HepG2 (cell line): ENCODE measurements around the gene OTOG. TPM values are rescaled to one million over a fixed set of nuclear protein-coding genes. Genes with fewer than 3 reads are reported as not detected.

ENCODE experiments used
- ATAC-seq: fragments of 200-7000 bp; cut with Tn5 transposase; 3 replicates; pipeline ENCODE4 v1.9.1; 2020; ENCODE audit warnings: mild to moderate bottlenecking, moderate library complexity
- BruUV-seq: library from RNA; stranded (reverse); fragments of 400-500 nt; replicated peaks from 2 replicates; lab custom pipeline; 2021; lab: Mats Ljungman, UMichigan
- CTCF ChIA-PET: fragments of 300-600 bp; formaldehyde crosslinking; extraction: SDS; loops from one replicate; lab custom pipeline; 2021; ENCODE audit warnings: low total read pairs, inconsistent platforms, low intra/inter-chr PET ratio; lab: Yijun Ruan, JAX
- POLR2A ChIA-PET: fragments of 350-600 bp; sonication (Branson Sonifier 250); formaldehyde crosslinking; loops from one replicate; lab custom pipeline; 2020; ENCODE audit warnings: antibody characterized with exemption, inconsistent platforms; lab: Yijun Ruan, JAX
- DNase-seq: peaks from one replicate; pipeline ENCODE4 v3.0.0-alpha.2; 2015; ENCODE audit warnings: low spot score
- FAIRE-seq: peaks from 3 replicates; lab custom pipeline; 2011; peaks lifted over from hg19 to GRCh38; lab: Jason Lieb, UNC
- H2AFZ ChIP-seq: one replicate; pipeline ENCODE4 v1.6.1; 2011; ENCODE audit warnings: low read length, inconsistent platforms
- H3K27ac ChIP-seq: fragments of 300-600 bp; 3 replicates; pipeline ENCODE4 v1.8.0; 2011; ENCODE audit warnings: mixed run types, mild to moderate bottlenecking, mixed read lengths, low read length, inconsistent platforms; ENCODE audit not compliant: insufficient read depth; ENCODE audit errors: extremely low read length
- H3K27me3 ChIP-seq, 2 experiments: fragments of 200-600 bp in 1 of 2; 2 replicates in 1 of 2; 3 replicates in 1 of 2; pipeline versions ENCODE4 v1.6.0 to v1.8.0; 2011; ENCODE audit warnings: low read length in 2 of 2, mild to moderate bottlenecking in 2 of 2, moderate library complexity in 2 of 2, inconsistent platforms in 1 of 2; ENCODE audit not compliant: insufficient read depth in 2 of 2, control insufficient read depth in 1 of 2
- H3K36me3 ChIP-seq, 2 experiments: fragments of 200-600 bp in 1 of 2; replicated peaks in 1 of 2; 2 replicates in 1 of 2; 3 replicates in 1 of 2; pipeline versions ENCODE4 v1.5.1 to v1.8.0; 2011; ENCODE audit warnings: low read length in 2 of 2, inconsistent platforms in 1 of 2; ENCODE audit not compliant: insufficient read depth in 2 of 2, control insufficient read depth in 1 of 2
- H3K4me1 ChIP-seq: 2 replicates; pipeline ENCODE4 v1.5.1; 2012; ENCODE audit warnings: low read length, inconsistent platforms; ENCODE audit not compliant: insufficient read depth
- H3K4me2 ChIP-seq: 2 replicates; pipeline ENCODE4 v1.6.0; 2011; ENCODE audit warnings: low read depth, low read length, inconsistent platforms
- H3K4me3 ChIP-seq, 3 experiments: fragments of 200-600 bp in 1 of 3; sonication (generic), shearing (Covaris generic) in 1 of 3; replicated peaks in 1 of 3; 2 replicates each; pipeline ENCODE4 v1.5.1; 2011 to 2016; ENCODE audit warnings: low read length in 3 of 3, inconsistent platforms in 2 of 3, low read depth in 2 of 3, mild to moderate bottlenecking in 2 of 3, control low read depth in 1 of 3, mixed read lengths in 1 of 3; ENCODE audit not compliant: insufficient read depth in 1 of 3
- H3K79me2 ChIP-seq: one replicate; pipeline ENCODE4 v1.6.1; 2011; ENCODE audit warnings: low read length, inconsistent platforms; ENCODE audit not compliant: insufficient read depth
- H3K9ac ChIP-seq: 2 replicates; pipeline ENCODE4 v1.6.0; 2011; ENCODE audit warnings: mild to moderate bottlenecking, low read depth, low read length, inconsistent platforms; ENCODE audit not compliant: insufficient read depth
- H3K9me3 ChIP-seq: 2 replicates; pipeline ENCODE4 v1.5.1; 2012; ENCODE audit warnings: mild to moderate bottlenecking, low read length
- H4K20me1 ChIP-seq: 2 replicates; pipeline ENCODE4 v1.6.0; 2011; ENCODE audit warnings: inconsistent platforms, mild to moderate bottlenecking, low read length, moderate library complexity; ENCODE audit not compliant: insufficient read depth
- CREB3 ChIP-seq: sonication (generic); formaldehyde crosslinking; IDR thresholded peaks from 2 replicates; pipeline ENCODE4 v1.5.0; 2020; ENCODE audit warnings: missing genetic modification reagents
- KAT8 ChIP-seq: IDR thresholded peaks from 2 replicates; pipeline ENCODE4 v1.6.1; 2016; ENCODE audit warnings: missing genetic modification reagents, missing compliant biosample characterization
- SMAD1 ChIP-seq: sonication (generic); formaldehyde crosslinking; IDR thresholded peaks from 2 replicates; pipeline ENCODE4 v1.4.0; 2020; ENCODE audit warnings: missing genetic modification reagents, low read depth, mild to moderate bottlenecking, borderline replicate concordance
- ZBTB10 ChIP-seq: sonication (generic); formaldehyde crosslinking; IDR thresholded peaks from 2 replicates; pipeline ENCODE4 v1.4.0; 2020; ENCODE audit warnings: missing genetic modification reagents, borderline replicate concordance
- ZNF451 ChIP-seq: sonication (generic); formaldehyde crosslinking; IDR thresholded peaks from 2 replicates; pipeline ENCODE4 v1.5.0; 2020; ENCODE audit warnings: mild to moderate bottlenecking, missing genetic modification reagents
- ZNF512B ChIP-seq: sonication (generic); formaldehyde crosslinking; IDR thresholded peaks from 2 replicates; pipeline ENCODE4 v1.5.1; 2020; ENCODE audit warnings: missing genetic modification reagents, mild to moderate bottlenecking, borderline replicate concordance
- ZSCAN31 ChIP-seq: sonication (generic); formaldehyde crosslinking; IDR thresholded peaks from 2 replicates; pipeline ENCODE4 v1.5.0; 2020; ENCODE audit warnings: low read depth, mild to moderate bottlenecking, missing genetic modification reagents
- WGBS: methylation state at CpG from one replicate; pipeline ENCODE4 v1.1.6; 2017; ENCODE audit warnings: low lambda C conversion rate; 5-methylcytosine and 5-hydroxymethylcytosine counted together
- in situ Hi-C: cut with HindIII; loops from 2 replicates; pipeline ENCODE4 v1.10.0; 2017; ENCODE audit warnings: low pct_unique_long_range_greater_than_20kb; ENCODE audit not compliant: extremely low pct_ligation_motif_present
- intact Hi-C: fragments of 100-400 bp; cut with micrococcal nuclease; formaldehyde crosslinking; loops from one replicate; pipeline ENCODE4 v1.10.0; 2022; ENCODE audit not compliant: unreplicated experiment
- polyA plus RNA-seq, 8 experiments: library from polyadenylated mRNA; depleted of rRNA in 3 of 8; stranded (reverse) in 7 of 8; unstranded in 1 of 8; fragments of >200 nt; fragmentation: Illumina TruSeq in 4 of 8; extraction: Trizol in 4 of 8; gene quantifications; 2 replicates each; pipeline versions ENCODE4 v1.2.1 to v1.2.3, GENCODE V29; 2011 to 2016; ENCODE audit warnings: low read depth in 4 of 8, missing spikeins in 1 of 8, mixed read lengths in 1 of 8; ENCODE audit not compliant: insufficient read depth in 1 of 8
- total RNA-seq, 5 experiments: library from RNA; depleted of rRNA; stranded (reverse); fragments of >200 nt; fragmentation: Illumina TruSeq; extraction: Trizol; gene quantifications; 2 replicates each; pipeline ENCODE4 v1.2.3, GENCODE V29; 2016; ENCODE audit warnings: low read depth in 1 of 5

Gene OTOG
- total and polyA plus RNA-seq, 2 of the 13 experiments (the other 11 are each of a cell fraction or from before 2014, with no cell fraction given): not detected

- Histone ChIP-seq H3K9ac (no peak overlapping the region), H3K9me3 (no peaks in the 10 kb centered on the region), H3K4me1 (no peaks in the 10 kb centered on the region), H3K4me2 (no peak overlapping the region), H4K20me1 (no peaks in the 10 kb centered on the region), H3K79me2 (no peaks in the 10 kb centered on the region), H3K27ac (no peak overlapping the region), H3K4me3 (no peak overlapping the region)
- ChIA-PET CTCF (no interaction called here), POLR2A (no interaction called here)
- no TSS peak for BruUV-seq
- no peak for FAIRE-seq
- no peak for DNase-seq
- intact Hi-C loops: no loop called here
- WGBS: 33% methylated on average over 7 of the region's 10 CpGs
- no peak for ATAC-seq
- in situ Hi-C loops: loop anchor here (10.0 kb wide), 1 partner anchor 368 kb away; no protein-coding TSS in a partner anchor
- TF ChIP-seq ZNF451 (CRISPR knock-in tag): no peak
- no peak for TF ChIP-seq CREB3 (CRISPR knock-in tag)
- TF ChIP-seq SMAD1 (CRISPR knock-in tag): no peak
- TF ChIP-seq ZNF512B (CRISPR knock-in tag): no peak
- TF ChIP-seq ZBTB10 (CRISPR knock-in tag): no peak
- no peak for TF ChIP-seq ZSCAN31
- no peak for TF ChIP-seq KAT8 (CRISPR knock-in tag)
- TF ChIP-seq, all 625 proteins: peak for 0
- H3K27me3 ChIP-seq: peaks cover 6 to 25% of the 10 kb centered on the region in 2 experiments; a peak in 4 of 5 replicates
- H3K36me3 ChIP-seq: no peaks in the 10 kb centered on the region
- no peak overlapping the region for H2AFZ ChIP-seq
Observed at GRCh38 chr11:17606233-17607082, 59.4 kb downstream of the OTOG start.
